Subcutaneous adipose tissue (tissue), 4 donors: ENCODE measurements around the gene TBCE. TPM values are rescaled to one million over a fixed set of nuclear protein-coding genes. Genes with fewer than 3 reads are reported as not detected.

Experiments
- CTCF ChIP-seq: fragments of 450-650 bp; IDR thresholded peaks from one replicate; pipeline ENCODE4 v1.5.1; 2016; ENCODE audit warnings: low read depth, mild to moderate bottlenecking, control low read depth, antibody characterized with exemption, moderate library complexity
- total RNA-seq, 4 donors: library from RNA; depleted of rRNA; stranded (reverse); fragments of >200 nt; gene quantifications; one replicate each; pipeline ENCODE4 v1.1.0, GENCODE V29; 2016

The TBCE gene
- total RNA-seq, 4 donors from 2014 or later: 11.7 to 32.4 (median 22.6) TPM

GRCh38 chr1:235407419-235407818 is 40.2 kb downstream of the TBCE start:
- TF ChIP-seq CTCF: no peak

GRCh38 chr1:235408503-235408960 is 41.3 kb downstream of the TBCE start:
- TF ChIP-seq CTCF: no peak

- no peak for TF ChIP-seq CTCF
Observed at GRCh38 chr1:235409042-235409820, 42.0 kb downstream of the TBCE start.

GRCh38 chr1:235410467-235410866 is 43.2 kb downstream of the TBCE start:
- no peak for TF ChIP-seq CTCF

GRCh38 chr1:235411489-235412486 is 44.6 kb downstream of the TBCE start:
- TF ChIP-seq CTCF: no peak

- no peak for TF ChIP-seq CTCF
Observed at GRCh38 chr1:235415008-235415904, 48.0 kb downstream of the TBCE start.
